CD4-positive, alpha-beta T cell (primary cell): ENCODE measurements around the gene ZNF423. TPM values are rescaled to one million over a fixed set of nuclear protein-coding genes. Genes with fewer than 3 reads are reported as not detected.

ENCODE experiments used
- ATAC-seq: fragments of 200-7000 bp; cut with Tn5 transposase; one replicate; pipeline ENCODE4 v1.10.0; 2022; ENCODE audit warnings: mild to moderate bottlenecking; ENCODE audit not compliant: poor library complexity
- CTCF ChIA-PET: fragments of 350-600 bp; sonication (Branson Sonifier 250); formaldehyde crosslinking; loops from one replicate; lab custom pipeline; 2021; ENCODE audit warnings: antibody characterized with exemption, inconsistent platforms; lab: Charles Lee
- POLR2A ChIA-PET: fragments of 350-600 bp; sonication (Branson Sonifier 250); formaldehyde crosslinking; loops from one replicate; lab custom pipeline; 2021; ENCODE audit warnings: antibody characterized with exemption, inconsistent platforms; lab: Charles Lee
- DNase-seq, 14 experiments: peaks; one replicate each; pipeline ENCODE4 v3.0.0-alpha.2; 2013 to 2020; ENCODE audit warnings: mixed read lengths in 2 of 14
- H3K27ac ChIP-seq, 2 donors: one replicate each; pipeline versions ENCODE4 v1.5.1 to v1.7.0; 2013; ENCODE audit warnings: low read length in 2 of 2, low read depth in 1 of 2, mild to moderate bottlenecking in 1 of 2
- H3K27me3 ChIP-seq, 2 experiments: 1 replicate in 1 of 2; 2 replicates in 1 of 2; pipeline versions ENCODE4 v1.6.1 to v1.7.0; 2013; ENCODE audit warnings: low read length in 2 of 2, control low read depth in 1 of 2, mild to moderate bottlenecking in 1 of 2, moderate library complexity in 1 of 2; ENCODE audit not compliant: insufficient read depth in 2 of 2, control insufficient read depth in 1 of 2
- H3K36me3 ChIP-seq: one replicate; pipeline ENCODE4 v1.6.1; 2013; ENCODE audit warnings: low read length, control low read depth; ENCODE audit not compliant: insufficient read depth
- H3K4me1 ChIP-seq: one replicate; pipeline ENCODE4 v1.6.1; 2013; ENCODE audit warnings: low read length, control low read depth; ENCODE audit not compliant: insufficient read depth
- H3K4me3 ChIP-seq: one replicate; pipeline ENCODE4 v1.5.1; 2013; ENCODE audit warnings: mild to moderate bottlenecking, low read length, moderate library complexity
- H3K9me3 ChIP-seq, 2 experiments: 1 replicate in 1 of 2; 2 replicates in 1 of 2; pipeline versions ENCODE4 v1.6.1 to v1.7.0; 2013; ENCODE audit warnings: low read length in 2 of 2, mild to moderate bottlenecking in 2 of 2, control low read depth in 1 of 2, moderate library complexity in 1 of 2; ENCODE audit not compliant: control insufficient read depth in 1 of 2, insufficient read depth in 1 of 2
- H3K27ac Mint-ChIP-seq: one replicate; pipeline ENCODE4 v1.8.0; 2020; ENCODE audit warnings: mixed read lengths
- H3K27me3 Mint-ChIP-seq: one replicate; pipeline ENCODE4 v1.8.0; 2021; ENCODE audit warnings: mixed read lengths
- H3K36me3 Mint-ChIP-seq: one replicate; pipeline ENCODE4 v1.8.0; 2021; ENCODE audit warnings: low read depth, mixed read lengths
- H3K4me1 Mint-ChIP-seq: one replicate; pipeline ENCODE4 v1.8.0; 2021; ENCODE audit warnings: low read depth, mixed read lengths
- H3K4me3 Mint-ChIP-seq: one replicate; pipeline ENCODE4 v1.8.0; 2020; ENCODE audit warnings: mild to moderate bottlenecking, mixed read lengths
- H3K9me3 Mint-ChIP-seq: one replicate; pipeline ENCODE4 v1.8.0; 2020; ENCODE audit warnings: mixed read lengths
- CTCF ChIP-seq: fragments of 200-600 bp; IDR thresholded peaks from one replicate; pipeline ENCODE4 v1.8.0; 2022; ENCODE audit warnings: antibody characterized with exemption, mild to moderate bottlenecking
- intact Hi-C, 2 experiments: fragments of 100-400 bp; cut with DNase I in 1 of 2; cut with micrococcal nuclease in 1 of 2; formaldehyde crosslinking; loops; one replicate each; pipeline versions ENCODE4 v1.15.1 to v1.9.0; 2023 to 2025; cut with DNase I, micrococcal nuclease
- total RNA-seq, 174 experiments: library from RNA in 2 of 174; stranded (reverse) in 2 of 174; gene quantifications; one replicate each; pipeline ENCODE4 v1.2.3 and lab custom pipeline; 2021 to 2026

The ZNF423 gene
- total RNA-seq, 2 experiments from 2014 or later = not detected

- no peaks in the 10 kb centered on the region for H3K9me3 Mint-ChIP-seq
- POLR2A ChIA-PET = no interaction called here
- no peak for TF ChIP-seq CTCF
- Histone ChIP-seq H3K27ac (no peak overlapping the region), H3K9me3 (no peaks in the 10 kb centered on the region), H3K36me3 (no peaks in the 10 kb centered on the region), H3K4me3 (no peak overlapping the region), H3K27me3 (no peaks in the 10 kb centered on the region), H3K4me1 (peaks cover 8% of the 10 kb centered on the region)
- no peak for ATAC-seq
- no peaks in the 10 kb centered on the region for H3K36me3 Mint-ChIP-seq
- no peak for DNase-seq
- H3K27ac Mint-ChIP-seq = no peak overlapping the region
- H3K4me1 Mint-ChIP-seq = peaks cover 18% of the 10 kb centered on the region
- intact Hi-C loops = no loop called here
- no peaks in the 10 kb centered on the region for H3K27me3 Mint-ChIP-seq
- CTCF ChIA-PET = no interaction called here
- no peak overlapping the region for H3K4me3 Mint-ChIP-seq
These were observed 331.5 kb downstream of the ZNF423 start for GRCh38 chr16:49524216-49524946.

GRCh38 chr16:49523435-49524159 is 332.3 kb downstream of the ZNF423 start:
- H3K4me1 Mint-ChIP-seq = peaks cover 13% of the 10 kb centered on the region
- intact Hi-C loops = no loop called here
- POLR2A ChIA-PET = no interaction called here
- H3K4me3 Mint-ChIP-seq = no peak overlapping the region
- TF ChIP-seq CTCF = no peak
- Histone ChIP-seq H3K36me3 (no peaks in the 10 kb centered on the region), H3K9me3 (no peaks in the 10 kb centered on the region), H3K27me3 (no peaks in the 10 kb centered on the region), H3K4me1 (peaks cover 8% of the 10 kb centered on the region), H3K27ac (no peak overlapping the region), H3K4me3 (no peak overlapping the region)
- ATAC-seq (no peak), DNase-seq (peak in 1 of 14 experiments; percentile 33)
- no peaks in the 10 kb centered on the region for H3K27me3 Mint-ChIP-seq
- CTCF ChIA-PET = no interaction called here
- H3K27ac Mint-ChIP-seq = no peak overlapping the region
- no peaks in the 10 kb centered on the region for H3K9me3 Mint-ChIP-seq
- H3K36me3 Mint-ChIP-seq = no peaks in the 10 kb centered on the region

GRCh38 chr16:49521734-49522325 is 334.1 kb downstream of the ZNF423 start:
- ATAC-seq (no peak), DNase-seq (no peak)
- H3K27ac Mint-ChIP-seq = no peak overlapping the region
- no peaks in the 10 kb centered on the region for H3K27me3 Mint-ChIP-seq
- no peaks in the 10 kb centered on the region for H3K27me3 ChIP-seq
- no peaks in the 10 kb centered on the region for H3K9me3 ChIP-seq
- no peaks in the 10 kb centered on the region for H3K9me3 Mint-ChIP-seq
- no peaks in the 10 kb centered on the region for H3K4me1 Mint-ChIP-seq
- no peaks in the 10 kb centered on the region for H3K36me3 ChIP-seq
- ChIA-PET CTCF (no interaction called here), POLR2A (no interaction called here)
- no peak for TF ChIP-seq CTCF
- no peaks in the 10 kb centered on the region for H3K36me3 Mint-ChIP-seq
- no peak overlapping the region for H3K4me3 Mint-ChIP-seq
- peaks cover 2% of the 10 kb centered on the region for H3K4me1 ChIP-seq
- H3K4me3 ChIP-seq = no peak overlapping the region
- H3K27ac ChIP-seq = no peak overlapping the region
- intact Hi-C loops = no loop called here
